Embryonic facial prominence (tissue), 1 donor: ENCODE data around the gene CRLF1.
"Not testable (repeated sequence)": the region's sequence is repeated elsewhere in the genome, so short reads cannot be mapped to it uniquely, and the experiment has no call there.

Experiments
- DNase-seq: peaks from one replicate; pipeline ENCODE4 v3.0.0-alpha.2; 2016; ENCODE audit errors: extremely low spot score

CRLF1 gene

DNA sequence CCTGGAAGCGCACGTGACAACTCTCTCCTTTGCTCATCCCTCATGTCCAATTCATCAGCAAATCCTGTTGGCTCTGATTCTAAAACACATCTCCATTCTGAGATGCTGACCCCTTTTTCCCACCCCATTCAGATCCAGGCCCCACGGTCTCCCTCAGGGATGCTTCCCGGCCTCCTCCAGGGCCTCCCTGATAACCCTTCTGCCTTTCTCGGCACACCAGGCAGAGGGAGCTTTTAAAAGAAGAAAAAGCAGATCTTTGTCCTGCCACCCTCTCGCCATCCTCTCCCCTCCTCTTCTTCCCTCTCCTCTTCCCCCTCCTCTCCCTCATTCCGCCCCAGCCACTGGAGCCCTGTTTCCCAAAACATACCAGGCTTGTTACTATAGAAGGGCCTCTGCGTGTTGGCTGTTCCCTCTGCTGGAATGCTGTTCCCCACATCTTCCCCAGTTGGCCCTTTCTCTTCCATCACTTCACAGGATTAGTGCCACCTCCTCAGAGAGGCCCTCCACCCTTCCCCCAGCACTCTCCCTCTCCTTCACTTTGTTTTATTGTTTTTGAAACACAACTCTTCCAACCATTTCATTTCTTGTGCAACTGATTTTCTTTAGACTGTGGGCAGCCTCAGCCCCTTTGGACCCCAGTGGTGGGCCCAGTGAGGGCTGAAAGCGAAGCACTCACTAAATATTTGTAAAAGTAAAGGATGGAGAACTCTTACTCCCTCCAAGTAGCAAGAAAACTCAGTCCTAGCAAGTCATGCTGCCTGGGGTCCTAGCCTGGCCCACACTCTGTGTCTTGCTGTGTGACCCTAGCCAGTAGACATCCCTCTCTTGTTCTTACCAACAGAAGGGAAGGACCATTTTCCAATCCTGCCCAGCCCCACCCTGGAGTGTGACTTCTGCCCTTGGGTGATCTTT is 2.5 kb upstream of the CRLF1 start:
- DNase-seq: no peak

DNA sequence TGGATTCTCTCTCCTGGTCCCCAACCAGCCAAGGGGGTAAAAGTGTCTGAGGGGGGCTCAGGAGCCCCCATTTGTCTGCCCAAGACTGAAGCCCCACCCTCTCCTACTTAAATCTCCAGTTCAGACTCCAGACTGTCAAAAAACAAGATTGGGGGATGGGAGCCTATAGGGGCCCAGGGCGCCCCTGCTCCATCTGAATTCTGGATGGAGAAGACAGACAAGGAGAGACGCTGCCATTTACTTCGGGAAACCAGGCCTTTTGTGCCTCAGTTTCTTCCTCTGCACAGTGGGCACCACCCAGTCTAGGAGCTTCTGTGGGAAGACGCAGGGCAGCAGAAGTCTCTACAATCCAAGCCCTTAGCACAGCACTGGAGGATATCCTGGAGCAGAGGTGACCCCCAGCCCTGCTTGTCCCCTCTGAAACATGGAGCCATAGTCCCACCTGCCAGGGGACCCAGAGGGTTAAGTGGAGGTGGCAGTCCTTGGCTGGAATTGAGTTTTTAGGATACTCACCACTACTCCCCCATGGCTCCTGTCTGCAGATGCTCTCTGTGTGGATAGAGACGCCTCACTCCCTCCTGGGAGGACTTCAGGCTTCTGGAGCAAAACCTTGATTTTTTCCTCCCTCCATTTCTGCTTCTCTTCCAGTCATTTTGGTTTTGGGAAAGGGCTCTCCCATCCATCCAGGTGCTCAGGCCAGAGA is 1.7 kb upstream of the CRLF1 start:
- DNase-seq: no peak

GRCh38 chr19:18607226-18608101 is 865 bp upstream of the CRLF1 start:
- DNase-seq: no peak

DNA sequence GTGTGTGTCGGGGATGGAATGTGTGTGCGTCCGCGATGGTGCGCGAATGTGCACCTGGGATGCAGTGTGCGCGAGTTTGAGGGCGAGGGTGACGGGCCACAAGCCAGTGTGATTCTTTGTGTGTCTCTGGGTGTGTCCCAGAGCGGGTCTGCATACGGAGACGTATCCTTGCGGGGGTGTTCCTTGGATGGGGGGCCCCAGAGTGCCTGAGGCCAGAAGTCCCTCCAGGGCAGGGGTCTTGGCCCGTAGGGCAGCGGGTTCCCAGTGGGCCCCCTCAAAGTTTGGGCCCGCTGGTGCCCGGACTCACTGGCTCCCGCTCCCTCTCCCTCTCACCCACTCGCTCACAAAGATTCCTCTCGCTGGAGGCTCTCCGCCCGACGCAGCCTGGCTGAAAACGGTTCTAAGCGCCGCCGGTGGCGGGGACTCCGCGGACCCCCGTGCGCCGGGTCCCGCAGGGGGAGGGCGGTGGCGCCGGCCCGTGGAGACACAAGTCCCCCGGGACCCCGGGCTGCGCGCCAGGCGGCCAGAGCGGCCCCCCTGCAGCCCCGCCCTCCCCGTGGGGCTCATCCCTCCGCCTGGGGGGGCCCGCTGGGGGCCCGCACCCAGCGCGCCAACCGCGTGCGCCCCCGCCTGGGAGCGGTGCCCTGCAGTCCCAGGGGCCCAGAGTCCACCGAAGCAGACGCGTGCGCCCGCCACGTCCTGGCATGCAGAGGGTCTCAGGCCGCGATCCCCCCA is 886 bp downstream of the CRLF1 start:
- no peak for DNase-seq

- DNase-seq: no peak
Observed at GRCh38 chr19:18605196-18605545, 1.4 kb downstream of the CRLF1 start.

DNA sequence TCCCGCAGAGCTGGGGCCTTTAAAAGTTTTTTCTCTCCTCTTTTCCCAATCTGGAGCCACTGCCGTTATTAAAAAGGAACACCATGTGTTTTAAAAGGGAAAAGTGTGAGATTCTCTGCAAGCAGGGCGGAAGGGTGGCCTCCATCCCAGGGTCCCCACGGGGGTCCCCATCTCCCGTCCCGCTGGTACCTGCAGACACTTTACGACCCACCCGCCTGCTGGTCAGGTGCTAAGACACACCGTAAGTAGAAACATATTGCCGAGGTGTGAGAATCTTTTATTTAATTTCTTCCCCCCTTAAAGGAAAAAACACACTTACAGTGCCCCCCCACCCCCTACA is 1.8 kb downstream of the CRLF1 start:
- no peak for DNase-seq

GRCh38 chr19:18603958-18604819 is 2.4 kb downstream of the CRLF1 start:
- no peak for DNase-seq

DNA sequence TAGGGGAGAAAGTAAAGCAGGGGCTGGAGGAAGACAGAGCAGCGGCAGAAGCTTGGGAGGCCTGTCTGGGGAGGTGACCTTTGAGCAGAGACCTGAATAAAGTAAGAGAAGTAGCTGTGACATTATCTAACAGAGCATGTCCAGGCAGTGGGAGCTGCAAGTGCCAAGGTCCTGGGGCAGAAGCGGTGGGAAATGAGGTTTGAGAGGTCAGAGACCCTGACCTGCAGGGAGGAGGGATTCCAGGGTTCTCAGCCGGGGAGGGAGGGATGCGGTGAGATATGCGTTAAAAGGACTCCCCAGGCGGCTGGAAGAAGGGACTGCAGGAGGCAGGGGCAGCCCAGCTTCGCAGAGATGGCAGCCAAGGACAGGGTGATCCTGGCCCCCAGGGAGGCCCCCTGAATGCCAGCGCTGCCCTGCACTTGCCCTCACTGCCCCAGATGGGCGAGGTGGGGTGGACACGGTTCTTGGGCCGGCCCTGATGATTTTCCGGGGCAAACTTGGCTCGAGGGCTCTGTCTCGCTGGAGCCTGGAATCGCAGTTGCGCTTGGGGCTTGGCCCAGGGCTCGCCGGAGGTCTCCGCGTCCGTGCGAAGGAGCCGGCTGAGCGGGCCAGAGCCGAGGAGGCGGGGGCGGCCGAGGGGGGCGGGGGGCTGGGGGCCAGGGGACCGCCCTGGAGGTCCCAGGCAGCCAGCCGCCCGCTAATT is 3.2 kb downstream of the CRLF1 start:
- DNase-seq: no peak

DNA sequence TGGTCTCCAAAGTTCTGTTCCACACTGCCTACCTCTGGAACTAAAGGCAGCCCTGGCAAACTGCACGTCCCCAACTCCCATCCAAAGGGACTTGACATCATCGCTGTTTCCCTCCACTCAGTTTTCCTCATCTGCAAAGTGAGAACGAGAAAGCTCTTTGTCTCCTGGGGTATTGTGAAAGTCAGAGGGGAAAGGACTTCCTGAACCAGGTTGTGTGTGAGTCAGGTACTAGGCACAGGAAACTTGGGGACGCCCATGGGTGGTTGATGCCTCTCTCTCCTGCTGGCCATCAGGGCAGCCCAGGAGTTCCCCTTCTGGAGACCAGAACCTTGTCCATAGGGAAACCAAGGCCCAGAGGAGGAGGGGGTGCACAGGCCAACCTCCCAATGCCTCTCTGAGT is 4.7 kb downstream of the CRLF1 start:
- no peak for DNase-seq

- DNase-seq: not testable (repeated sequence)
Observed at GRCh38 chr19:18600692-18601397, 5.8 kb downstream of the CRLF1 start.

- DNase-seq: no peak
Observed at GRCh38 chr19:18599485-18599884, 7.1 kb downstream of the CRLF1 start.

GRCh38 chr19:18597809-18598660 is 8.6 kb downstream of the CRLF1 start:
- DNase-seq: no peak

DNA sequence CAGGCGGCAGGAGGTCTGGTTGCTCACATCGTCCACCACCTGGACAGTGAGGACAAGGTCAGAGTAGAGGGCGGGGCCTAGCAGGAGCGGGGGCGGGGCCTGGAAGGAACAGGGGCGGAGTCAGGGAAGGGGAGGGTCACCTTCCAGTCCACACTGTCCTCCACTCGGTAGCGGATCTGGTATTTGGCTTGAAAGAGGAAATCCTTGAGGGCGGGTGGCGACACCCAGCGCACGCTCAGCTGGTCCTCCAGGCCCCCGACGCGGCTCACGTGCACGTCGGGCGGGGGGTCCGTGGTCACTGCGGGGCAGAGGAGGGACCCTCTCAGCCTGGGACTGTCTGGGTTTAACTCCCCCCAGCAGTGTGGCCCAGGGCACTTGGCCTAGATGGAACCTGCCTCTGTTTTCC is 9.8 kb downstream of the CRLF1 start:
- DNase-seq: no peak

GRCh38 chr19:18595475-18595874 is 11.1 kb downstream of the CRLF1 start:
- DNase-seq: no peak

DNA sequence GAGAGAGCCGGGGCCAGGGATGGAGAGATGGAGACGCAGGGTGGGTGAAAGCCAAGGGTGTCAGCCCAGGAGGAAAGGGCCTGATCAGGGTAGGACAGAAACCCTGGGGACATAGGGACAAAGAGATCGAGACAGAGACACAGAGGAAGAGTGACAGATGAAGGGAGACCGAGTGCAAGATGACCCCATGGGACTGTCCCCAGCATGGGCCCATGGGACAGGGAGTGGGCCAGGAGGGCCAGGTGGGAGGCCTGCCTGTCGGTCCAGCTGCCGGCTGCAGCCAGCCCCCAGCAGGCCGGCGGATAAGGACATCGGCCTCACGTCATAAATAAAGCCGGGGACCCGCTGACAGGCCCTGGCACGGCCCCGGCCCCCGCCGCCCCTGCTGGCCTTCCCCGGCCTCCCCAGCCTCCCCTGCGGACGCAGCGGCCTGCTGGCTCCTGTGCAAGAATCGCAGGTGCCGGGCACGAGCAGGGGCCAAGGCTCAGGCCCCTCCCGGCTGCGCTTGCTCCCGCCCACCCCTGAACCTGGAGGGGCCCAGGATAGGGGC is 11.7 kb downstream of the CRLF1 start:
- no peak for DNase-seq

DNA sequence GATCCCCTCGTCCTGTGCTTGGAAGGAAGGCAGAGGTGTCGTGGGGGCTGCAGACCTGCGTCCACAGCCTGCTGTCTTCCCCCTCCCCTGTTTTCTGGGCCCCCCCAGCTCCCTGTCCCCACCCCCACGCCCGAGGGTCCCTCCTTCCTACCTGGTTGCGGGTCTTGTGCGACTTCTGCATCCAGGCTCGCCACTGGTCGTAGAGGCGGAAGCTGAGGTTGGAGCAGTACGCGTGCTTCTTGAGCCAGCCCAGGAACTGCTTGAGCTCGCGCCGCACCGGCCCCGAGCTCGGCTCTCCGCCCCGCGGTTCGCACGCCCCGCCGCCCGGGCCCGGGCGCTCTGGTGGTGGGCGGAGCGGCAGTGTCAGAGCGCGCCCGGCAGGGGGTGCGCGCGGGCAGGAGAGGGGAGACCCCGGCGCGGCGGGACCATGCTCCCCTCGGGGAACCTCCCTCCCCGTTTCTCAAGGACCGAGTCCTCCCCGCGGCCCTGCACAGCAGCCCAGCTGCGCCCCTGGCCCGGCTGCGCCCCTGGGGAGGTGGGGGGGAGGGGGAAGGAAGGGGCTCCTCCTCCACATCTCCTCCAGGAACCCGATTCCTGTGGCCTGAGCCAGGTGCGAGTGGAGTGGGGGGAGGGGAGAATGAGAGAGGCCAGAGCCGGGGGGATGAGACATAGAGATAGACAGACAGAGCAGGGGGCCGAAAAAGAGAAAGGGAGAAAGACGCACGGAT is 12.3 kb downstream of the CRLF1 start:
- no peak for DNase-seq

DNA sequence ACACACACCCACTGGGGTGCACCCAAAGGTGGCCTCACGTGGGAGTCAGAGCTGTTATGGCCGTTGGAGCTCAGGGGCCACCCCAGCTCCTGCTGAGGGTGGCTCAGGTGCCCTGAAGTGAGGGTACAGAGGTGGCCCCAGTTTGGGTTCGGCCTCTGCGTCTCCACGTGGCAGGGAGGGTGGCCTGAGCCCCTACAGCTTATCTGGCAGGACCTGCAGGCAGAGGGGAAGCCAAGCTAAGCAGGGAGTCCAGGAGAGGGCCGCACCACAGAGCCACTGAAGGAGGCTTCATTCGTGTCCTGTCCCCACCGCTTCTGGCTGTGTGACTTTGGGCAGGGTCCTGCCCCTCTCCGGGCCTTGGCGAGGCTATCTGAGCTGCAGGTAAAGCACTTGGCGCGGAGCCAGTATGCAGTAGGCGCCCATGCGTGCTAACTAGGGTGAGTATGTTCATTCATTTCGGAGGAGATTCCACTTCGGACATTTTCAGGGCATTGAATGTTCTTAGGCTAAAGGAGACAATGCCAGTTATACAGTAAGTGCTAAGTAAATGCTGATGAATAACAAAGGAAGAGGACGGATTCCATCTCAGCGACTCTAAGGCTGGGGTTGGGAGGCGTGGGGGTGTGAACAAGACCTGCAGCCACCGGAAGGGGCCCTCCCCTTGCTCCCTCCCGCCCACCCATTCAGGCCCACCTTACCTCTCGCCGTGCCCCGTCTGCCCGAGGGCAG is 13.1 kb downstream of the CRLF1 start:
- no peak for DNase-seq
